ENCODE results near the gene COPS3.

DNA sequence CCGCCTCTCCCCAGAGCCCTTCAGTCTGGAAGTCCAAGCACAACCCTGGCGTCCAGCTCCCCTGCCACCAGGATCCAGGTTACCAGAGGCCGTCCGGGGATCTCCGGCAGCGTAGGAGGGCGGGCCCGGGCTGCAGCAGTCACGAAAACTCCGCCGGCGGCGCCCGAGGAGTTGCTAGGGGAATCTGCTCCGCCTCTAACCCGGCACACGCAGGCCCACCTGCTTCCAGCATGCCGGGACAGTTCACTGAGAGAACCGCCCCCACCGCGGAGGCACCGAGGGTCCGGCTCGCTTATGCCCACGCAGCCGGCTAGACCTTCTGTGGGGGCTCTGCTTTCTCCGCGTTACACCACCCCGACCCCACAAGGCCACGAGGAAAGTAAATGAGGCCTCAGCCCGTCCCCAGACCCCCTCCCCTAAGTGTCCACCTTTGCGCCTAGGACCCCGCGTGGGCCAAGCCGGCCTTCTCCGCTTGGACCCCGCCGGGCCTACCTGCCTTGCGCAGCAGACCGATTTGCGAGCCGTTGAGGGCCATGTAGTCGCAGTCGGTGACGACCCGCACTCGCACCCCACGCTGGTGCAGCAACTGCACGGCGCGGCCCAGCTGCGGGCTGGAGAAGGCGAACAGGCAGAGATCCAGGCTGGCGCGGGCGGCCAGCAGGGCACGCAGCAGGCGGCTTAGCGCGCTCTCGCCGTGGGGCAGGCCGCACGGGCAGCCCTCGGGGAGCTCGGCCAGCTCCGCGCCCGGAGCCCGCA is 75.5 kb downstream of the COPS3 start:
- TF ChIP-seq POLR2AphosphoS5 (IDR thresholded peaks at IDR 0.05; ENCODE audit: borderline replicate concordance, low read depth, low read length) (no peak), EZH2 (IDR thresholded peaks at IDR 0.05) (no peak)

Measured in SK-N-MC (cell line).